GM19372 (cell line): ENCODE data around the gene KIF3A.
"Not testable (repeated sequence)": the region's sequence is repeated elsewhere in the genome, so short reads cannot be mapped to it uniquely, and the experiment has no call there.

ENCODE experiments used
- ATAC-seq: cut with Tn5 transposase; IDR thresholded peaks from one replicate; pipeline ENCODE4 v1.9.1; 2021; ENCODE audit warnings: mild to moderate bottlenecking, low read depth, moderate library complexity; ENCODE audit not compliant: unreplicated experiment

The KIF3A gene

DNA sequence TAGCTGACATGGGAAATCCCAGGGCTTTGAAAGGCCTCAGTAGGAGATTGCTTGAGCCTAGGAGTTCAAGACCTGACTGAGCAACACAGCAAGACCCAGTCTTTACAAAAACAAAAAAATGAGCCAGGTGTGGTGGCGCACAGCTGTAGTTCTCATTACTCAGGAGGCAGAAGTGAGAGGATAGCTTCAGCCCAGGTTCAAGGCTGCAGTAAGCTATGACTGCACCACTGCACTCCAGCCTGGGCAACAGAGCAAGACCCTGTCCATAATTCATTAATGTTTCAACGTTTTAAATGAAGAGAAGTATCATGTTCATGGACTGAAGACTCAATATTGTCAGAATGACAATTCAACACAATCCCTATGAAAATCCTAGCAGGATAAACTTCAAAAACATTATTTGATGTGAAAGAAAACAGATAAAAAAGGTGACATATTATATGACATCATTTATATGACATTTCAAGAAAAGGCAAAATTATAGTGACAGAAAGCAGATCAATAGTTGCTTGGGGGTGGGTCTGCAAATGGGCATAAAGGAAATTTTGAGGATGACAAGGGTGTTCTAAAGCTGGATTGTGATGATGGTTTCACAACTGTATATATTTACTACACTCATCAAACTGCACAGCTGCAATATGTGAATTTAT is 3.7 kb downstream of the KIF3A start:
- ATAC-seq: no peak

DNA sequence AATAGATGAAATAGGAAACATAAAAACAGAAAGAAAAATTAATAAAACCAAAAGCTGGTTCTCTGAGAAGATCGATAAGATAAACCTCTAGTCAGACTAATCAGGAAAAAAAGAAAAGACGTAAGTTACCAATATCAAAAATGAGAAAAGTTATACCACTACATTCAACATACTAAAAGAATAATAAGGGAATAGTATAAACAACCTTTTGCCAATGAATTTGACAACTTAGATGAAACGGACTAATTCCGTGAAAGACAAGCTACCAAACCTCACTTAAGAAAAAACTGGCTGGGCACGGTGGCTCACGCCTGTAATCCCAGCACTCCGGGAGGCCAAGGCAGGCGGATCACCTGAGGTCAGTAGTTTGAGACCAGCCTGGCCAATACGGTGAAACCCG is 7.5 kb downstream of the KIF3A start:
- ATAC-seq: no peak

- ATAC-seq: no peak
These were observed 11.6 kb downstream of the KIF3A start for GRCh38 chr5:132725745-132726144.

DNA sequence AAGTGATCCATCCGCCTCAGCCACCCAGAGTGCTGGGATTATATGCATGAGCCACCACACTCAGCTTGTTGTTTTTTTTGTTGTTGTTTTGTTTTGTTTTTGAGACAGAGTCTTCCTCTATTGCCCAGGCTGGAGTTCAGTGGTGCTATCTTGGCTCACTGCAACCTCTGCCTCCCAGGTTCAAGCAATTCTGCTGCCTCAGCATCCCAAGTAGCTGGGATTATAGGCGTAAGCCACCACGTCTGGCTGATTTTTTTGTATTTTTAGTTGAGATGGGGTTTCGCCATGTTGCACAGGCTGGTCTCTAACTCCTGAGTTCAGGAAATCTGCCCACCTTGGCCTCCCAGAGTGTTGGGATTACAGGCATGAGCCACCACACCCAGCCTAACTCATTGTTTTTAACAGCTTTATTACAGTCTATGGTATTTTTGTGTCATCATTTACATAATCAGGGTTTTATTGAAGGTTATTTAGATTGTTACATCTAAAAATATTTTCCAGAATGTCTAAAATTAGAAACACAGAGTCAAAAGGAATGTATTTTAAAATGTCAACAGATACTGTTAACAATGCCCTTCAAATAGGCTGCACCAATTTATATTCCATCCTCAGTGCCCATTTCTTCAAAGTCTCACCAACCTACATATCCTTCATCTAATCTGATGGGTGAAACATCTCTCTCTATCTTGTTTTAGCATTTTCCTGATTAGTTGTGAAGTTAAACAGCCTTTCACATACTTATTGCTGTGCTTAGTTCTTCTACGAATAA is 18.6 kb downstream of the KIF3A start:
- no peak for ATAC-seq

GRCh38 chr5:132714456-132715307 is 22.7 kb downstream of the KIF3A start:
- no peak for ATAC-seq

DNA sequence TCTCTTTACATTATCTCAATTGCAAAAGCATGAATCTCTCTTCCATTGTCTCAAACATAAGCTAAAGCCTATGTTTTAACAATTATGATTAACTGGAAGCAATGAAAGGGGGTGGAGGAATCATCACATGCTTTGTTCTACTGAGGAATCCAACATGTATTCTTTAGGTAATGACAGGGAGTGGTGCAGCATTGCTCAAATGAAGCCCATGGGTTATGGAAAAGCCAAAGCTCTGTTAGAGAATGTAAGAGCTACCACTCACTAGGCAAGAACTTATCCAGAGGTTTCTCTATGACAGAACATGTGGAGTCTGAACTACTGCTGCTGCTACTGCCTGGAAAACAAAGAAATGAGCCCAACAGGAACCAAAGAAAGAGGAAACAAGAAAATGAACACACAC is 28.7 kb downstream of the KIF3A start:
- no peak for ATAC-seq

- ATAC-seq: no peak
These were observed 32.5 kb downstream of the KIF3A start for GRCh38 chr5:132704875-132705274.

DNA sequence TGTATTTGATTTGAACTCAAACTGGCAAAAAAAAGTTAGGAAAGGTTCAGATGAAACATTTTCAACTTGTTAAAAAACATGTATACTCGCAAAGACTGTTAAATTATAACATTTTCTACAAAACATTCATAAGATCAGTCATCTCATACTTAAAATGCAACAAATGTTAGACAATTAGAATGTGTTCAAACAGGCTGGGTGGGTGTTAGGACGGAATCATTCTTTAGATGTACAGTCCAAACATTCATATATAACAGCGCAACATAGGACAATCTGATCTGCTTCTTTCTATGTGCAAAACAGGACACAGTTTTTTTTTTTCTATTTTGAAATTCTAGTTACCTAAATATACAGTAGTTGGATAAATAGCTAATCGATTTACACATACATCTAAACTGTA is 41.4 kb downstream of the KIF3A start:
- ATAC-seq: no peak

DNA sequence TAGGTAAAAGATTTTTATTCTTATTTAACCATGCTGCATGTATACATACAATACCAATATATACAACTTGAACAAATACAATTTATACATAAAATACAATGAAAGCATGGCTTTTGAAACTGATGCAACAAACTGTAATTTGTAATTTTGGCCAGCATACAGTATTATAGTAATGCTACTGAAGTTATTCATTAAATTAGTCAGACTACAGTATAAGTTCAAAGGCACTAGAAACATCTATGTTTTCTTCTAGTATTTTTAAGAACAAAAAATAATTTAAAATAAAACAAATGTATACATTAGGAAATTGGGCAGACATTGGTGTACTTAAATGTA is 44.7 kb downstream of the KIF3A start:
- no peak for ATAC-seq

DNA sequence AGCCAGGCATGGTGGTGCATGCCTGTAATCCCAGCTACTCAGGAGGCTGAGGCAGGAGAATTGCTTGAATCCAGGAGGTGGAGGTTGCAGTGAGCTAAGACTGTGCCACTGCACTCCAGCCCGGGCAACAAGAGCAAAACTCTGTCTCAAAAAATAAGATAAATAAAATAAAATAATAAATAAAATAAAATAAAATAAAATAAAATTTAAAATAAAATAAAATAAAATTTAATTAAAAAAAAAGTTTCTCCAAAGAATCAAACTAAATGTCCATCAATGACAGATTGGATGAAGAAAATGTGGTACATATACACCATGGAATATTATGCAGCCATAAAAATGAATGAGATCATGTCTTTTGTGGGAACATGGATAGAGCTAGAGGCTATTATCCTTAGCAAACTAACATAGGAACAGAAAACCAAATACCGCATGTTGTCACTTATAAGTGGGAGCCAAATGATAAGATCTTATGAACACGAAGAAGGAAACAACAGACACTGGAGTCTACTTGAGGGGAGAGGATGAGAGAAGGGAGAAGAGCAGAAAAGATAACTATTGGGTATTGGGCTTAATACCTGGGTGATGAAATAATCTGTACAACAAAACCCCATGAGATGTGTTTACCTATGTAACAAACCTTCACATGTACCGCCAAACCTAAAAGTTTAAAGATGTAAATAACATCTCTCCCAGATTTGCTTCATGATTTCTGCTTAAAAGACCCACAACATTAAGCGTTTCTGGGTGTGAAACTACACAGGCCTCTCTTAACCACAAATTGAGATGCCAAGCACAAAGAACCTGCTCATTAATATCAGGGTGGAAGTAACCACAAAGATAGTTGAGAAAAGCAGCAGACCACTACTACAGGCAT is 45.4 kb downstream of the KIF3A start:
- ATAC-seq: not testable (repeated sequence)

GRCh38 chr5:132690156-132690555 is 47.2 kb downstream of the KIF3A start:
- no peak for ATAC-seq

- ATAC-seq: no peak
These were observed 47.8 kb downstream of the KIF3A start for GRCh38 chr5:132689513-132689912.

DNA sequence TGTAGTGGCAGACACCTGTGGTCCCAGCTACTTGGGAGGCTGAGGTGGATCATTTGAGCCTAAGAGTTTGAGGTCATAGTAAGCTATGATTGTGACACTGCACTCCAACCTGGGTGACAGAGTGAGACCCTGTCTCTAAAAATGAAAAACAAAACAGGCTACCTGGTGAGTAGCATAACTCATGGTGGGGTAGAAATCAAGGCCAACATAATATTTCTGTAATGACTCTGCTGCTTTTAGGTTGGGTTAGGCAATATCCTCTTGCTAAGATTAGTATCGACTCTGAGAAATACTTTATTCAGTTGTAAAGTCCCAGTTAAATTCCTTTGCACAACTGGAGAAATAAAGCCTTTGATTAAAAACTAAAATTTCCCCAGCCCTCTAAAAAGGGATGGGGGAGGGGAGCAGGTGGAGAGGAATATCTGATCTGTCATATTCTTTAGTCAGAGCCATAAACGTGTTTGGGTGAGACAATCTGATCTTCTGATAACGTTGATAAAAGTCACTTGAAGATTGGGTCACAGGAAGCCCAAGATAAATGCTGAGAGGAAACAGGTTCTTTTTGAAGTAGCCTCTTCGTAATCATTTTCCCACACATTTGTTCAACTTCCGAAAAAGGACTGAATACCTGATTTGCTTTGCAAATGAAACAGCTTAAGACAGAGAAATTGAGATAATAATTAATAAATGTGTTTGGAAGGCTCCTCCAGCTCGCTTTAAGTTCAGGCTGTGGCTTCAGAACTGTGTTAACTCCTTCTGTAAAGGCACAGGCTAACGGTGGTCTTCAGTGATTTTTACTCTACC is 48.6 kb downstream of the KIF3A start:
- ATAC-seq: peak; percentile 62

DNA sequence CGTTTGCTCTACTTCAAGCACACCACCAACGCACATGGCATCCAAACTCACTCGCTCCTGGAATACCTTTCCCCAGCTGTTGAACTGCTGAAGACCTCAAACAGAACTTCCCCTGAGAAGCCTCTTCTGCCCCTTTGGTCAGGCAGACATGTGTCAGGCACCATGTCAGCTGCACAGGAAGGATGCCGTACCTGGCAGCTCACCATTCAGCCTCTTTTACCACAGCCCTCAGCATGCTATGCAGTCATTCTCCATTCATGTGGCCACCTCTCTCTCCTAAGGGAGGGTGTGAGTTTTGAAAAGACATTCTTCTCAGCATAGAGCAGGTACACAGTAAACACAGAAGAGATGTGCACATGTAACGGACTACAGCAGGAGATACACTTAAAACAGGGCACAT is 49.4 kb downstream of the KIF3A start:
- no peak for ATAC-seq

GRCh38 chr5:132686193-132686592 is 51.2 kb downstream of the KIF3A start:
- ATAC-seq: no peak

GRCh38 chr5:132684922-132685720 is 52.2 kb downstream of the KIF3A start:
- ATAC-seq: no peak

- no peak for ATAC-seq
These were observed 52.9 kb downstream of the KIF3A start for GRCh38 chr5:132684491-132684890.

- no peak for ATAC-seq
These were observed 55.4 kb downstream of the KIF3A start for GRCh38 chr5:132681983-132682382.

DNA sequence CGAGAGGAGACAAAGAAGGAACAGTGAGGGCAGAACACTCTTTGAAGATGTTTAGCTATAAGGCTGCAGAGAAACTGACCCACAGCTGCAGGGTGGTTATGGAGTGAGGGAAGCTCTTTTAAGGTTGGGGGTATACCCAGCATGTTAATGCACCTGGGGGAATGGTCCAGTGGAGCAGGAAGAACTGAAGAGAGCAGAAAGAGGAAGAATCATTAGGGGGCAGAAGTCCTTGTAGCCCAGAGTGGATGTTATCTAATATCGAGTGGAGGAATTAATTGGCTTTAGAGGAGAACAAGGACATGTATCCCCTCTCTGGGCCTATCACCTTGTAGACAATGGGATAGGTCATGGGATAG is 55.9 kb downstream of the KIF3A start:
- no peak for ATAC-seq
